GM12892 (cell line): ENCODE measurements around the gene ISY1.

ENCODE experiments used
- POLR2A ChIP-seq: IDR thresholded peaks from 2 replicates; pipeline ENCODE4 v1.6.1; 2011; ENCODE audit warnings: low read depth, low read length, control low read depth
- POLR2AphosphoS5 ChIP-seq: IDR thresholded peaks from 2 replicates; pipeline ENCODE4 v1.6.1; 2011; ENCODE audit warnings: low read depth, low read length, control low read depth

GRCh38 chr3:129103296-129103695, 57.6 kb downstream of the ISY1 start:
- TF ChIP-seq POLR2A (no peak), POLR2AphosphoS5 (no peak)
